Gastrocnemius medialis (tissue), 4 donors: ENCODE measurements around the gene OR1A2. TPM values are rescaled to one million over a fixed set of nuclear protein-coding genes. Genes with fewer than 3 reads are reported as not detected.

Experiments used
- ATAC-seq, 2 donors: fragments of 150-250 bp; one replicate each; pipeline ENCODE4 v1.9.1; 2016
- DNase-seq, 2 donors: peaks; one replicate each; pipeline ENCODE4 v3.0.0-alpha.2; 2019
- H3K27ac ChIP-seq, 4 donors: fragments of 200-600 bp; sonication (generic); 1 replicate in 1 of 4; 2 replicates in 3 of 4; pipeline ENCODE4 v1.5.1; 2016 to 2018; ENCODE audit warnings: mild to moderate bottlenecking in 2 of 4, moderate library complexity in 1 of 4
- H3K27me3 ChIP-seq, 3 donors: fragments of 200-600 bp; sonication (generic) in 2 of 3; 1 replicate in 1 of 3; 2 replicates in 2 of 3; pipeline versions ENCODE4 v1.5.1 to v1.6.0; 2016 to 2019; ENCODE audit warnings: mild to moderate bottlenecking in 1 of 3, moderate library complexity in 1 of 3
- H3K36me3 ChIP-seq, 2 donors: fragments of 200-600 bp; sonication (generic) in 1 of 2; one replicate each; pipeline ENCODE4 v1.5.1; 2017 to 2018
- H3K4me1 ChIP-seq, 2 donors: fragments of 200-600 bp; sonication (generic) in 1 of 2; one replicate each; pipeline ENCODE4 v1.5.1; 2016 to 2017; ENCODE audit warnings: mild to moderate bottlenecking in 2 of 2
- H3K4me3 ChIP-seq, 4 donors: fragments of 200-600 bp; sonication (generic) in 3 of 4; 1 replicate in 1 of 4; 2 replicates in 3 of 4; pipeline ENCODE4 v1.5.1; 2016 to 2019; ENCODE audit warnings: mild to moderate bottlenecking in 2 of 4
- H3K9me3 ChIP-seq, 3 donors: fragments of 200-600 bp; sonication (generic) in 2 of 3; 1 replicate in 1 of 3; 2 replicates in 2 of 3; pipeline ENCODE4 v1.5.1; 2016 to 2019
- CTCF ChIP-seq, 5 experiments: fragments of 450-650 bp in 3 of 5; fragments of 200-600 bp in 2 of 5; sonication (generic) in 2 of 5; IDR thresholded peaks in 4 of 5; conservative IDR thresholded peaks in 1 of 5; 1 replicate in 4 of 5; 2 replicates in 1 of 5; pipeline ENCODE4 v1.5.1; 2016 to 2019; ENCODE audit warnings: antibody characterized with exemption in 5 of 5, mild to moderate bottlenecking in 3 of 5, moderate library complexity in 3 of 5
- POLR2A ChIP-seq, 2 donors: fragments of 450-650 bp; IDR thresholded peaks; one replicate each; pipeline ENCODE4 v1.6.1; 2017; ENCODE audit warnings: antibody characterized with exemption in 2 of 2, mild to moderate bottlenecking in 2 of 2, moderate library complexity in 2 of 2
- in situ Hi-C, 4 donors: fragments of 200-750 bp; cut with MboI; loops; one replicate each; pipeline versions ENCODE4 v1.15.0 to v1.8.0; 2017; ENCODE audit warnings: low sequenced_read_pairs in 4 of 4
- intact Hi-C: fragments of 100-400 bp; cut with DNase I; formaldehyde crosslinking; loops from one replicate; pipeline ENCODE4 v1.15.1; 2023; ENCODE audit warnings: low total_unique reads
- total RNA-seq, 4 donors: library from RNA; depleted of rRNA; stranded (reverse); fragments of >200 nt; gene quantifications; one replicate each; pipeline versions ENCODE4 v1.1.0 to v1.2.3, GENCODE V29; 2016

The OR1A2 gene
- total RNA-seq: not detected

GRCh38 chr17:3197219-3197618 lies at the start of gene OR1A2:
TSS of gene OR1A2 (plus strand) at chr17:3197519. CDS start at chr17:3197519, 0 bp downstream.
- H3K36me3 ChIP-seq: no peaks in the 10 kb centered on the region
- in situ Hi-C loops (no loop called here), intact Hi-C loops (no loop called here)
- no peak for TF ChIP-seq POLR2A (IDR thresholded peaks at IDR 0.05)
- TF ChIP-seq CTCF (IDR thresholded peaks at IDR 0.05 in 4 of 5, conservative IDR thresholded peaks at IDR 0.05 in 1 of 5): no peak
- H3K9me3 ChIP-seq: no peaks in the 10 kb centered on the region
- H3K27ac ChIP-seq: no peak within 1 kb of the TSS
- no peaks in the 10 kb centered on the region for H3K4me1 ChIP-seq
- no peaks in the 10 kb centered on the region for H3K27me3 ChIP-seq
- no peak for ATAC-seq
- H3K4me3 ChIP-seq: no peak within 1 kb of the TSS
- DNase-seq: no peak

- Histone ChIP-seq H3K9me3 (no peaks in the 10 kb centered on the region), H3K36me3 (no peaks in the 10 kb centered on the region), H3K27me3 (no peaks in the 10 kb centered on the region), H3K4me3 (no peak overlapping the region), H3K4me1 (no peaks in the 10 kb centered on the region), H3K27ac (no peak overlapping the region)
- in situ Hi-C loops: no loop called here
- TF ChIP-seq CTCF (IDR thresholded peaks at IDR 0.05 in 4 of 5, conservative IDR thresholded peaks at IDR 0.05 in 1 of 5) (no peak), POLR2A (IDR thresholded peaks at IDR 0.05) (no peak)
- ATAC-seq (no peak), DNase-seq (no peak)
- intact Hi-C loops: no loop called here
These were observed 40.1 kb upstream of the OR1A2 start for GRCh38 chr17:3157218-3157617.

- no peak overlapping the region for H3K4me3 ChIP-seq
- no peak overlapping the region for H3K27ac ChIP-seq
- H3K36me3 ChIP-seq: no peaks in the 10 kb centered on the region
- intact Hi-C loops (no loop called here), in situ Hi-C loops (no loop called here)
- ATAC-seq (no peak), DNase-seq (no peak)
- H3K27me3 ChIP-seq: no peaks in the 10 kb centered on the region
- no peaks in the 10 kb centered on the region for H3K9me3 ChIP-seq
- H3K4me1 ChIP-seq: no peaks in the 10 kb centered on the region
- TF ChIP-seq POLR2A (IDR thresholded peaks at IDR 0.05): no peak
- TF ChIP-seq CTCF (IDR thresholded peaks at IDR 0.05 in 4 of 5, conservative IDR thresholded peaks at IDR 0.05 in 1 of 5): no peak
These were observed 29.7 kb upstream of the OR1A2 start for GRCh38 chr17:3167574-3167973.

- intact Hi-C loops (no loop called here), in situ Hi-C loops (no loop called here)
- Histone ChIP-seq H3K4me3 (no peak overlapping the region), H3K36me3 (no peaks in the 10 kb centered on the region), H3K27me3 (no peaks in the 10 kb centered on the region), H3K27ac (no peak overlapping the region), H3K4me1 (no peaks in the 10 kb centered on the region), H3K9me3 (no peaks in the 10 kb centered on the region)
- TF ChIP-seq POLR2A (IDR thresholded peaks at IDR 0.05): no peak
- no peak for TF ChIP-seq CTCF (IDR thresholded peaks at IDR 0.05 in 4 of 5, conservative IDR thresholded peaks at IDR 0.05 in 1 of 5)
- ATAC-seq (no peak), DNase-seq (no peak)
These were observed 7.4 kb upstream of the OR1A2 start for GRCh38 chr17:3189961-3190360.

GRCh38 chr17:3207367-3207766 lies 10.0 kb downstream of the OR1A2 start, which contains the start of gene OR1A1:
TSS of gene OR1A1 (plus strand) at chr17:3207667. CDS start at chr17:3215621, 7,954 bp downstream.
- H3K27me3 ChIP-seq: no peaks in the 10 kb centered on the region
- DNase-seq (no peak), ATAC-seq (no peak)
- H3K9me3 ChIP-seq: no peaks in the 10 kb centered on the region
- H3K4me3 ChIP-seq: no peak within 1 kb of the TSS
- TF ChIP-seq CTCF (IDR thresholded peaks at IDR 0.05 in 4 of 5, conservative IDR thresholded peaks at IDR 0.05 in 1 of 5): no peak
- no peak for TF ChIP-seq POLR2A (IDR thresholded peaks at IDR 0.05)
- in situ Hi-C loops (no loop called here), intact Hi-C loops (no loop called here)
- H3K4me1 ChIP-seq: no peaks in the 10 kb centered on the region
- no peak within 1 kb of the TSS for H3K27ac ChIP-seq
- H3K36me3 ChIP-seq: no peaks in the 10 kb centered on the region
